Type B pancreatic cell (in vitro differentiated cells): Measurements from ENCODE around the gene POPDC2. TPM values are rescaled to one million over a fixed set of nuclear protein-coding genes. Genes with fewer than 3 reads are reported as not detected.

Source experiments
- DNase-seq: peaks from one replicate; pipeline ENCODE4 v3.0.0; 2021; ENCODE audit warnings: mixed read lengths; ENCODE audit not compliant: unreplicated experiment; ENCODE audit errors: extremely low spot score
- H3K27ac Mint-ChIP-seq: 2 replicates; pipeline ENCODE4 v1.8.0; 2021; ENCODE audit warnings: mild to moderate bottlenecking, mixed read lengths
- H3K27me3 Mint-ChIP-seq: 2 replicates; pipeline ENCODE4 v1.8.0; 2021; ENCODE audit warnings: mixed read lengths
- H3K36me3 Mint-ChIP-seq: 2 replicates; pipeline ENCODE4 v1.8.0; 2021; ENCODE audit warnings: mixed read lengths
- H3K4me1 Mint-ChIP-seq: one replicate; pipeline ENCODE4 v1.8.0; 2021; ENCODE audit warnings: mixed read lengths; ENCODE audit not compliant: unreplicated experiment
- H3K4me3 Mint-ChIP-seq: 2 replicates; pipeline ENCODE4 v1.8.0; 2021; ENCODE audit warnings: mild to moderate bottlenecking, mixed read lengths
- H3K9me3 Mint-ChIP-seq: 2 replicates; pipeline ENCODE4 v1.8.0; 2021; ENCODE audit warnings: mixed read lengths
- CTCF ChIP-seq: fragments of 200-600 bp; sonication (generic); conservative IDR thresholded peaks from 2 replicates; pipeline ENCODE4 v1.5.0; 2021; ENCODE audit warnings: antibody characterized with exemption, mild to moderate bottlenecking
- total RNA-seq: library from RNA; stranded (reverse); gene quantifications from 2 replicates; pipeline ENCODE4 v1.2.1, GENCODE V29; 2021; ENCODE audit warnings: low replicate concordance

POPDC2 gene
- total RNA-seq, 1 donor from 2014 or later = 2.6 TPM

- Mint-ChIP-seq H3K27me3 (peaks cover under 1% of the 10 kb centered on the region), H3K9me3 (peaks cover 5% of the 10 kb centered on the region), H3K4me1 (peaks cover 6% of the 10 kb centered on the region), H3K4me3 (no peak overlapping the region), H3K36me3 (no peaks in the 10 kb centered on the region), H3K27ac (no peak overlapping the region)
- DNase-seq = no peak
- no peak for TF ChIP-seq CTCF
These were observed 46.5 kb downstream of the POPDC2 start for GRCh38 chr3:119613872-119614271.

- TF ChIP-seq CTCF = no peak
- Mint-ChIP-seq H3K36me3 (no peaks in the 10 kb centered on the region), H3K27me3 (no peaks in the 10 kb centered on the region), H3K9me3 (peaks cover 5% of the 10 kb centered on the region), H3K27ac (no peak overlapping the region), H3K4me1 (peaks cover 9% of the 10 kb centered on the region), H3K4me3 (no peak overlapping the region)
- no peak for DNase-seq
These were observed 47.2 kb downstream of the POPDC2 start for GRCh38 chr3:119613201-119613600.

GRCh38 chr3:119611664-119612063 lies 48.7 kb downstream of the POPDC2 start:
- Mint-ChIP-seq H3K4me3 (no peak overlapping the region), H3K4me1 (peaks cover 9% of the 10 kb centered on the region), H3K27ac (no peak overlapping the region), H3K27me3 (no peaks in the 10 kb centered on the region), H3K9me3 (peaks cover 10% of the 10 kb centered on the region), H3K36me3 (no peaks in the 10 kb centered on the region)
- TF ChIP-seq CTCF = no peak
- DNase-seq = no peak

GRCh38 chr3:119609301-119609700 lies 51.1 kb downstream of the POPDC2 start:
- no peaks in the 10 kb centered on the region for H3K36me3 Mint-ChIP-seq
- H3K4me3 Mint-ChIP-seq = peak overlapping the region; percentile 37
- no peaks in the 10 kb centered on the region for H3K27me3 Mint-ChIP-seq
- H3K27ac Mint-ChIP-seq = peak overlapping the region; percentile 86
- H3K9me3 Mint-ChIP-seq = peaks cover 10% of the 10 kb centered on the region
- TF ChIP-seq CTCF = no peak
- no peak for DNase-seq
- H3K4me1 Mint-ChIP-seq = peaks cover 9% of the 10 kb centered on the region

- peaks cover 10% of the 10 kb centered on the region for H3K9me3 Mint-ChIP-seq
- no peak for TF ChIP-seq CTCF
- peaks cover 9% of the 10 kb centered on the region for H3K4me1 Mint-ChIP-seq
- no peaks in the 10 kb centered on the region for H3K36me3 Mint-ChIP-seq
- no peaks in the 10 kb centered on the region for H3K27me3 Mint-ChIP-seq
- peak overlapping the region; percentile 37 for H3K4me3 Mint-ChIP-seq
- H3K27ac Mint-ChIP-seq = peak overlapping the region; percentile 86
- DNase-seq = no peak
These were observed 51.9 kb downstream of the POPDC2 start for GRCh38 chr3:119608405-119609000.

GRCh38 chr3:119604878-119605277 lies 55.5 kb downstream of the POPDC2 start:
- peaks cover 9% of the 10 kb centered on the region for H3K4me1 Mint-ChIP-seq
- H3K9me3 Mint-ChIP-seq = peaks cover 5% of the 10 kb centered on the region
- no peaks in the 10 kb centered on the region for H3K27me3 Mint-ChIP-seq
- no peak overlapping the region for H3K4me3 Mint-ChIP-seq
- TF ChIP-seq CTCF = no peak
- H3K36me3 Mint-ChIP-seq = no peaks in the 10 kb centered on the region
- no peak for DNase-seq
- H3K27ac Mint-ChIP-seq = no peak overlapping the region
